H9 (cell line): ENCODE measurements around the gene BRSK1. TPM values are rescaled to one million over a fixed set of nuclear protein-coding genes. Genes with fewer than 3 reads are reported as not detected.

Experiments
- DNase-seq: peaks from one replicate; pipeline ENCODE4 v3.0.0-alpha.2; 2017
- H2AFZ ChIP-seq: one replicate; pipeline ENCODE4 v1.6.1; 2013; ENCODE audit warnings: mild to moderate bottlenecking, low read length, control low read depth, moderate library complexity
- H2AK5ac ChIP-seq: 2 replicates; pipeline ENCODE4 v1.6.1; 2013; ENCODE audit warnings: low read length, control low read depth, mixed read lengths; ENCODE audit not compliant: insufficient read length
- H2BK120ac ChIP-seq: one replicate; pipeline ENCODE4 v1.6.1; 2013; ENCODE audit warnings: low read depth, mild to moderate bottlenecking, low read length, control low read depth, inconsistent platforms; ENCODE audit not compliant: poor library complexity, severe bottlenecking
- H2BK12ac ChIP-seq: 2 replicates; pipeline ENCODE4 v1.6.1; 2013; ENCODE audit warnings: low read length, control low read depth, mixed read lengths, low read depth; ENCODE audit not compliant: insufficient read length
- H2BK15ac ChIP-seq: 2 replicates; pipeline ENCODE4 v1.6.1; 2013; ENCODE audit warnings: low read depth, low read length, control low read depth
- H2BK20ac ChIP-seq: one replicate; pipeline ENCODE4 v1.6.1; 2013; ENCODE audit warnings: low read depth, mild to moderate bottlenecking, low read length, control low read depth, inconsistent platforms; ENCODE audit not compliant: poor library complexity, severe bottlenecking
- H2BK5ac ChIP-seq: 2 replicates; pipeline ENCODE4 v1.6.1; 2013; ENCODE audit warnings: low read length, control low read depth, mixed read lengths; ENCODE audit not compliant: insufficient read length
- H3K14ac ChIP-seq: 2 replicates; pipeline ENCODE4 v1.6.1; 2013; ENCODE audit warnings: low read length, control low read depth; ENCODE audit not compliant: insufficient read depth
- H3K18ac ChIP-seq: 2 replicates; pipeline ENCODE4 v1.6.1; 2013; ENCODE audit warnings: low read depth, mild to moderate bottlenecking, mixed read lengths, low read length, control low read depth; ENCODE audit not compliant: insufficient read length
- H3K23ac ChIP-seq: 2 replicates; pipeline ENCODE4 v1.6.1; 2013; ENCODE audit warnings: low read length, control low read depth, mixed read lengths, low read depth; ENCODE audit not compliant: insufficient read length
- H3K23me2 ChIP-seq: 2 replicates; pipeline ENCODE4 v1.6.1; 2013; ENCODE audit warnings: low read depth, mild to moderate bottlenecking, mixed read lengths, low read length, control low read depth; ENCODE audit not compliant: insufficient read length, poor library complexity, severe bottlenecking
- H3K27ac ChIP-seq: 2 replicates; pipeline ENCODE4 v1.5.1; 2013; ENCODE audit warnings: low read length, control low read depth, mixed read lengths, low read depth; ENCODE audit not compliant: insufficient read length
- H3K27me3 ChIP-seq: 2 replicates; pipeline ENCODE4 v1.6.1; 2013; ENCODE audit warnings: low read length, control low read depth, inconsistent platforms; ENCODE audit not compliant: insufficient read depth
- H3K4ac ChIP-seq: 2 replicates; pipeline ENCODE4 v1.6.1; 2013; ENCODE audit warnings: low read depth, mild to moderate bottlenecking, control low read depth, inconsistent platforms, low read length, moderate library complexity
- H3K4me1 ChIP-seq: 2 replicates; pipeline ENCODE4 v1.6.1; 2013; ENCODE audit warnings: low read length, control low read depth, inconsistent platforms; ENCODE audit not compliant: insufficient read depth
- H3K4me2 ChIP-seq: 2 replicates; pipeline ENCODE4 v1.6.1; 2013; ENCODE audit warnings: low read length, control low read depth, mixed read lengths; ENCODE audit not compliant: insufficient read length, insufficient read depth
- H3K56ac ChIP-seq: 2 replicates; pipeline ENCODE4 v1.6.1; 2013; ENCODE audit warnings: low read depth, mild to moderate bottlenecking, mixed read lengths, low read length, control low read depth; ENCODE audit not compliant: insufficient read length
- H3K79me1 ChIP-seq: 2 replicates; pipeline ENCODE4 v1.6.1; 2013; ENCODE audit warnings: low read depth, mild to moderate bottlenecking, moderate library complexity, low read length, control low read depth, inconsistent platforms; ENCODE audit not compliant: insufficient read depth, poor library complexity, severe bottlenecking
- H3K79me2 ChIP-seq: 2 replicates; pipeline ENCODE4 v1.6.1; 2013; ENCODE audit warnings: low read length, control low read depth, inconsistent platforms; ENCODE audit not compliant: insufficient read depth
- H3K9ac ChIP-seq: 2 replicates; pipeline ENCODE4 v1.6.1; 2013; ENCODE audit warnings: low read length, control low read depth, mixed read lengths; ENCODE audit not compliant: insufficient read length; ENCODE audit errors: extremely low read depth
- H3K9me3 ChIP-seq: one replicate; pipeline ENCODE4 v1.6.1; 2013; ENCODE audit warnings: low read depth, low read length, inconsistent platforms; ENCODE audit not compliant: control insufficient read depth
- H3T11ph ChIP-seq: one replicate; pipeline ENCODE4 v1.6.1; 2013; ENCODE audit warnings: mild to moderate bottlenecking, low read length, control low read depth, inconsistent platforms
- H4K20me1 ChIP-seq: one replicate; pipeline ENCODE4 v1.6.1; 2013; ENCODE audit not compliant: control insufficient read depth, insufficient read length, insufficient read depth
- H4K5ac ChIP-seq: 2 replicates; pipeline ENCODE4 v1.6.1; 2013; ENCODE audit warnings: low read depth, mild to moderate bottlenecking, mixed read lengths, low read length, control low read depth; ENCODE audit not compliant: insufficient read length
- H4K8ac ChIP-seq: replicated peaks from 2 replicates; pipeline ENCODE4 v1.6.1; 2013; ENCODE audit warnings: low read length, control low read depth, mixed read lengths, low read depth; ENCODE audit not compliant: insufficient read length
- H4K91ac ChIP-seq: 2 replicates; pipeline ENCODE4 v1.6.1; 2013; ENCODE audit warnings: low read depth, mild to moderate bottlenecking, moderate library complexity, mixed read lengths, low read length, control low read depth; ENCODE audit not compliant: insufficient read length
- H3K27ac Mint-ChIP-seq, 3 experiments: 2 replicates in 2 of 3; 3 replicates in 1 of 3; pipeline ENCODE4 v1.8.0; 2020 to 2021; ENCODE audit warnings: mixed read lengths in 3 of 3, mild to moderate bottlenecking in 1 of 3, moderate library complexity in 1 of 3
- H3K27me3 Mint-ChIP-seq: 2 replicates; pipeline ENCODE4 v1.8.0; 2021; ENCODE audit warnings: low read depth, mild to moderate bottlenecking, moderate library complexity, mixed read lengths
- H3K36me3 Mint-ChIP-seq, 3 experiments: 2 replicates in 2 of 3; 3 replicates in 1 of 3; pipeline ENCODE4 v1.8.0; 2020 to 2021; ENCODE audit warnings: low read depth in 3 of 3, mixed read lengths in 3 of 3; ENCODE audit not compliant: insufficient read depth in 1 of 3
- H3K4me1 Mint-ChIP-seq, 2 experiments: 2 replicates each; pipeline ENCODE4 v1.8.0; 2020; ENCODE audit warnings: mixed read lengths in 2 of 2
- H3K4me3 Mint-ChIP-seq, 2 experiments: 2 replicates in 1 of 2; 3 replicates in 1 of 2; pipeline ENCODE4 v1.8.0; 2020 to 2021; ENCODE audit warnings: mild to moderate bottlenecking in 2 of 2, mixed read lengths in 2 of 2, moderate library complexity in 1 of 2
- H3K9me3 Mint-ChIP-seq, 2 experiments: 2 replicates in 1 of 2; 3 replicates in 1 of 2; pipeline ENCODE4 v1.8.0; 2020; ENCODE audit warnings: mild to moderate bottlenecking in 2 of 2, mixed read lengths in 2 of 2, moderate library complexity in 1 of 2
- CTCF ChIP-seq: fragments of 200-600 bp; sonication (generic); conservative IDR thresholded peaks from 3 replicates; pipeline ENCODE4 v1.8.0; 2021; ENCODE audit warnings: antibody characterized with exemption, mild to moderate bottlenecking
- WGBS: extraction: QIAGEN DNeasy Blood & Tissue Kit; methylation state at CpG from one replicate; pipeline ENCODE4 v1.1.7; 2013; ENCODE audit warnings: missing lambda C conversion rate, low lambda C conversion rate, mixed read lengths; ENCODE audit not compliant: insufficient read length; ENCODE audit errors: extremely low coverage; 5-methylcytosine and 5-hydroxymethylcytosine counted together
- total RNA-seq: library from RNA; stranded (reverse); gene quantifications from 2 replicates; pipeline ENCODE4 v1.2.1, GENCODE V29; 2021

The BRSK1 gene
- total RNA-seq, 1 experiment from 2014 or later: 43.5 TPM

DNA sequence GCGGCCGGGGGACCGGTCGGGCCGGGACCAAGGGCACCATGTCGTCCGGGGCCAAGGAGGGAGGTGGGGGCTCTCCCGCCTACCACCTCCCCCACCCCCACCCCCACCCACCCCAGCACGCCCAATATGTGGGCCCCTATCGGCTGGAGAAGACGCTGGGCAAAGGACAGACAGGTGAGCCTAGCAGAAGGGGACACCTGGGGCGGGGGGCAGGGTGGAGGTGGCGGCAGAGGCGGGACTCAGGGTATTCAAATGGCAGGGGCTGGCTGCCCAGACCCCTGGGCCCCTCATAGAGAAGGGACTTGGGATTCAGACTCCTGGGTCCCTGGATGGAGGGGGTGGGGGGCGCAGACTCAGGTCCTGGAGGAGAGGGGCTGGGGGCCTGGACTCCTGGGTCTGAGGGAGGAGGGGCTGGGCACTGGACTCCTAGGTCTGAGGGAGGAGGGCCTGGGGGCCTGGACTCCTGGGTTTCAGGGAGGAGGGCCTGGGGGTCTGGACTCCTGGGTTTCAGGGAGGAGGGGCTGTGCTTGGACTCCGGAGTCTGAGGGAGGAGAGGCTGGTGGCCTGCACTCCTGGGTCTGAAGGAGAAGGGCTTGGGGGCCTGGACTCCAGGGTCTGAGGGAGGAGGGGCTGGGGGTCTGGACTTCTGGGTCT, 735 bp downstream of the BRSK1 start:
- Histone ChIP-seq H3K4ac (no peak overlapping the region; the same call in 1 of the 2 replicates), H2BK12ac (no peak overlapping the region), H2AFZ (no peak overlapping the region), H4K8ac (no peak overlapping the region), H3K56ac (no peak overlapping the region), H3K14ac (no peak overlapping the region), H3K18ac (no peak overlapping the region), H3K9me3 (no peaks in the 10 kb centered on the region), H3K9ac (no peak overlapping the region), H3K4me2 (peak overlapping the region; percentile 28), H4K20me1 (no peaks in the 10 kb centered on the region), H3K23ac (no peak overlapping the region), H3K4me1 (no peaks in the 10 kb centered on the region; the same call in 1 of the 2 replicates), H3K27me3 (no peaks in the 10 kb centered on the region), H2BK20ac (no peak overlapping the region), H4K91ac (no peak overlapping the region), H2AK5ac (no peak overlapping the region), H2BK5ac (no peak overlapping the region), H3K27ac (no peak overlapping the region), H3K79me1 (no peaks in the 10 kb centered on the region), H3K23me2 (peaks cover 9% of the 10 kb centered on the region), H3K79me2 (no peaks in the 10 kb centered on the region), H3T11ph (no peak overlapping the region), H4K5ac (no peak overlapping the region), H2BK120ac (no peak overlapping the region), H2BK15ac (no peak overlapping the region)
- TF ChIP-seq CTCF: no peak
- no CpG with 5 or more reads among the region's 16 CpGs for WGBS
- Mint-ChIP-seq H3K27ac (peak overlapping the region in 2 of 3 experiments; percentile 80 to 86; a peak in 2 of 7 replicates), H3K36me3 (peaks cover under 1 to 19% (median 15%) of the 10 kb centered on the region in 3 experiments; a peak in 6 of 7 replicates), H3K9me3 (no peaks in the 10 kb centered on the region; a peak in 1 of 5 replicates), H3K27me3 (no peaks in the 10 kb centered on the region; the same call in 1 of the 2 replicates), H3K4me3 (peak overlapping the region; percentile 72 to 84), H3K4me1 (peaks cover 15 to 27% of the 10 kb centered on the region in 2 experiments)
- peak; percentile 67 for DNase-seq
